Endothelial cell of umbilical vein (primary cell): ENCODE data around the gene CANT1. TPM values are rescaled to one million over a fixed set of nuclear protein-coding genes. Genes with fewer than 3 reads are reported as not detected.

Source experiments
- BruUV-seq: library from RNA; stranded (reverse); fragments of 400-500 nt; replicated peaks from 2 replicates; lab custom pipeline; 2021; lab: Mats Ljungman, UMichigan
- CTCF ChIA-PET: fragments of 300-600, 350-600 bp; sonication (Branson Sonifier 250); formaldehyde crosslinking; loops from one replicate; lab custom pipeline; 2021; ENCODE audit warnings: antibody characterized with exemption, inconsistent platforms; lab: Charles Lee
- POLR2A ChIA-PET: fragments of 300-600, 350-600 bp; sonication (Branson Sonifier 250); formaldehyde crosslinking; loops from one replicate; lab custom pipeline; 2021; ENCODE audit warnings: antibody characterized with exemption, inconsistent platforms; lab: Charles Lee
- DNase-seq: peaks from one replicate; pipeline ENCODE4 v3.0.0-alpha.2; 2011; ENCODE audit warnings: low read depth, low spot score
- FAIRE-seq: peaks from 2 replicates; lab custom pipeline; 2011; peaks lifted over from hg19 to GRCh38; lab: Jason Lieb, UNC
- H2AFZ ChIP-seq: 2 replicates; pipeline ENCODE4 v1.6.0; 2012; ENCODE audit warnings: low read depth, low read length, control low read depth, inconsistent platforms
- H3K27ac ChIP-seq: 2 replicates; pipeline ENCODE4 v1.5.1; 2011; ENCODE audit warnings: low read depth, mild to moderate bottlenecking, control low read depth, low read length, moderate library complexity; ENCODE audit not compliant: insufficient read depth
- H3K27me3 ChIP-seq, 2 experiments: 2 replicates each; pipeline versions ENCODE4 v1.6.0 to v1.6.1; 2011; ENCODE audit warnings: low read length in 2 of 2, mixed read lengths in 1 of 2; ENCODE audit not compliant: control insufficient read depth in 2 of 2, insufficient read depth in 2 of 2
- H3K36me3 ChIP-seq, 2 experiments: 2 replicates in 1 of 2; 3 replicates in 1 of 2; pipeline ENCODE4 v1.5.1; 2011; ENCODE audit warnings: low read length in 2 of 2, mild to moderate bottlenecking in 1 of 2, moderate library complexity in 1 of 2; ENCODE audit not compliant: control insufficient read depth in 2 of 2, insufficient read depth in 2 of 2; ENCODE audit errors: extremely low read depth in 1 of 2
- H3K4me1 ChIP-seq: 3 replicates; pipeline ENCODE4 v1.5.1; 2011; ENCODE audit warnings: mild to moderate bottlenecking, low read length; ENCODE audit not compliant: control insufficient read depth, insufficient read depth; ENCODE audit errors: extremely low read depth
- H3K4me2 ChIP-seq: 2 replicates; pipeline ENCODE4 v1.6.1; 2011; ENCODE audit warnings: low read length, control low read depth, mixed read lengths; ENCODE audit not compliant: insufficient read depth
- H3K4me3 ChIP-seq, 3 experiments: fragments of 200-600 bp in 1 of 3; sonication (generic), shearing (Covaris generic) in 1 of 3; replicated peaks in 1 of 3; 2 replicates each; pipeline ENCODE4 v1.5.1; 2011 to 2016; ENCODE audit warnings: control low read depth in 3 of 3, low read length in 3 of 3, mild to moderate bottlenecking in 2 of 3, inconsistent platforms in 1 of 3, low read depth in 1 of 3, moderate library complexity in 1 of 3; ENCODE audit not compliant: insufficient read depth in 1 of 3
- H3K79me2 ChIP-seq: 2 replicates; pipeline ENCODE4 v1.6.0; 2012; ENCODE audit warnings: low read length, inconsistent platforms; ENCODE audit not compliant: control insufficient read depth, insufficient read depth
- H3K9ac ChIP-seq: replicated peaks from 2 replicates; pipeline ENCODE3; 2011; ENCODE audit warnings: low read length, control low read depth; ENCODE audit not compliant: insufficient read depth; ENCODE audit errors: extremely low read depth
- H3K9me1 ChIP-seq: replicated peaks from 3 replicates; pipeline ENCODE4 v1.6.0; 2011; ENCODE audit warnings: mild to moderate bottlenecking, low read length; ENCODE audit not compliant: control insufficient read depth, insufficient read depth; ENCODE audit errors: extremely low read depth
- H3K9me3 ChIP-seq: replicated peaks from 2 replicates; pipeline ENCODE4 v1.5.1; 2012; ENCODE audit warnings: low read length, inconsistent platforms; ENCODE audit not compliant: control insufficient read depth, insufficient read depth
- H4K20me1 ChIP-seq: replicated peaks from 2 replicates; pipeline ENCODE3; 2011; ENCODE audit warnings: mild to moderate bottlenecking, low read length; ENCODE audit not compliant: control insufficient read depth, insufficient read depth; ENCODE audit errors: extremely low read depth
- EZH2 ChIP-seq: IDR thresholded peaks from 2 replicates; pipeline ENCODE4 v1.6.1; 2012; ENCODE audit warnings: borderline replicate concordance, low read depth, mild to moderate bottlenecking, moderate library complexity, low read length, inconsistent platforms; ENCODE audit not compliant: severe bottlenecking
- FOS ChIP-seq: IDR thresholded peaks from 2 replicates; pipeline ENCODE4 v1.6.1; 2011; ENCODE audit warnings: mild to moderate bottlenecking, low read length, moderate library complexity, borderline replicate concordance; ENCODE audit not compliant: insufficient read depth
- GATA2 ChIP-seq: IDR thresholded peaks from 2 replicates; pipeline ENCODE4 v1.7.0; 2011; ENCODE audit warnings: low read depth, mild to moderate bottlenecking, moderate library complexity, mixed read lengths, low read length; ENCODE audit not compliant: insufficient read length, insufficient read depth
- JUN ChIP-seq: IDR thresholded peaks from 2 replicates; pipeline ENCODE4 v1.6.1; 2011; ENCODE audit warnings: borderline replicate concordance, low read depth; ENCODE audit not compliant: insufficient read length, insufficient read depth
- MYC ChIP-seq: IDR thresholded peaks from one replicate; pipeline ENCODE4 v1.6.1; 2011; ENCODE audit warnings: mild to moderate bottlenecking, low read depth, low read length
- POLR2A ChIP-seq: IDR thresholded peaks from 2 replicates; pipeline ENCODE4 v1.6.1; 2012; ENCODE audit warnings: low read depth, mild to moderate bottlenecking, control low read depth, low read length
- POLR2AphosphoS5 ChIP-seq: IDR thresholded peaks from 2 replicates; pipeline ENCODE4 v1.6.1; 2012; ENCODE audit warnings: low read depth, mild to moderate bottlenecking, control low read depth, low read length, moderate library complexity; ENCODE audit not compliant: insufficient read depth
- dilution Hi-C: fragments of 300-500 bp; cut with MboI; formaldehyde crosslinking; loops from one replicate; pipeline ENCODE4 v1.15.0; 2019; ENCODE audit warnings: low sequenced_read_pairs; ENCODE audit not compliant: extremely low pct_ligation_motif_present
- intact Hi-C: fragments of 100-400 bp; cut with micrococcal nuclease; formaldehyde crosslinking; loops from one replicate; pipeline ENCODE4 v1.10.0; 2022
- polyA plus RNA-seq, 4 experiments: library from polyadenylated mRNA; depleted of rRNA in 3 of 4; stranded (reverse) in 3 of 4; unstranded in 1 of 4; fragments of >200 nt; gene quantifications; 2 replicates each; pipeline versions ENCODE4 v1.2.1 to v1.2.3, GENCODE V29; 2011 to 2012; ENCODE audit warnings: missing spikeins in 1 of 4
- total RNA-seq: library from RNA; stranded (reverse); gene quantifications from 2 replicates; pipeline ENCODE4 v1.2.3, GENCODE V29; 2021
- TF ChIP-seq, protein P1 (sequence below), 2 donors: IDR thresholded peaks; 1 replicate in 1 of 2; 2 replicates in 1 of 2; pipeline ENCODE4 v1.5.1; 2011; ENCODE audit warnings: low read length in 2 of 2, mild to moderate bottlenecking in 2 of 2, moderate library complexity in 2 of 2, control low read depth in 1 of 2, inconsistent platforms in 1 of 2, low read depth in 1 of 2; ENCODE audit not compliant: insufficient read depth in 1 of 2; ENCODE audit errors: extremely low read depth in 1 of 2
- TF ChIP-seq, protein P2 (sequence below): IDR thresholded peaks from 2 replicates; pipeline ENCODE4 v1.6.1; 2011; ENCODE audit not compliant: insufficient read depth, insufficient read length

The CANT1 gene
- total and polyA plus RNA-seq, 2 donors (not counting 3 experiments of a cell fraction or from before 2014, with no cell fraction given), result 85.0 to 93.6 TPM

DNA sequence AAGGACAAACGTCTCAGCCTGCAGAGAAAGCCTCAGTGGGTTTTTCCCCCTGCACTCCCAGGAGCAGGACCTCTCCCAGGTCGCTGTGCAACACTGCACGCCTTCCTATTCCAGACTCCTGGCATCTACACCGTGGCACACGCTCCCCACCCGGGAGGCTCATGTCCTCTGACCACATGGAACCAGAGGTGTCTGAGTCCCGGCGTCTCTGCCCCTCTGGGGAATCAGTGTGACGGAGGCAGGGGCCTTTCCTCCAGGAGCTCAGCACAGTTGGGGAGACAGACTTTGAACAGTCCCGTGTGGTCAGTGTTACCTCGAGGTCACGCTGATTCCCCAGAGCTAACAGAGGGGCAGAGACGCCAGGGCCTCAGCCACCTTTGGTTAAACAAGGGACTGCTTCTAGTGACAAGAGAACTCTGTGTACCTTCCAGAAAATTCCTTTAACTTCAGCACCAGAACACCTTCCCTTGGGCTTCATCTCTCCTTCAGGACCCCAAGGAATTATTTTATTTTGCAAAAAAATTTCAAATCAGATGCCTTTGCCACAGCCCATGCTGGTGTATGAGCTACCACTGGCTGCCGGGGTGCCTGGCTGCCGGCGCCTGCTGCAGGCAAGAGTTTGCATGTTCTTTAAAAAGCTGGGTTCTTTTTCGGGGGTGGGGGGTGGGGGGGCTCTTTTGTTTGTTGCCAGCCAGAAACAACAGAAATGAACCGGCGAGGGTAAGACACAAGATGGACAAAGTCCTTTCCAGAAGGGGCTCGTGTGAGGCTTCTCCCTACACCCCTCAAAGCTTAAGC is 6.6 kb downstream of the CANT1 start:
- DNase-seq (no peak), FAIRE-seq (no peak)
- ChIA-PET CTCF (interaction anchor here (0.7 to 1.3 kb wide), 2 partner anchors 12 to 39 kb away, joined by 3 to 4 read pairs; no protein-coding TSS in a partner anchor), POLR2A (interaction anchor here (0.6 kb wide), 1 partner anchor 72 kb away, joined by 3 read pairs; no protein-coding TSS in a partner anchor)
- TF ChIP-seq POLR2AphosphoS5, result no peak
- no TSS peak for BruUV-seq
- Histone ChIP-seq H3K9me1 (no peaks in the 10 kb centered on the region), H3K27ac (no peak overlapping the region), H3K79me2 (peaks cover 81% of the 10 kb centered on the region), H3K9me3 (no peaks in the 10 kb centered on the region), H4K20me1 (no peaks in the 10 kb centered on the region), H3K4me3 (no peak overlapping the region), H3K9ac (no peak overlapping the region), H3K4me2 (no peak overlapping the region), H3K36me3 (peaks cover 3 to 11% of the 10 kb centered on the region in 2 experiments), H3K27me3 (no peaks in the 10 kb centered on the region), H3K4me1 (peaks cover 20% of the 10 kb centered on the region), H2AFZ (no peak overlapping the region)
- dilution Hi-C loops, result no loop called here
- intact Hi-C loops, result no loop called here

GRCh38 chr17:79002291-79002690 is 7.3 kb downstream of the CANT1 start:
- ChIA-PET CTCF (interaction anchor here (0.7 to 1.3 kb wide), 2 partner anchors 12 to 40 kb away, joined by 3 to 4 read pairs; no protein-coding TSS in a partner anchor), POLR2A (no interaction called here)
- H3K27ac ChIP-seq, result no peak overlapping the region
- peaks cover 79% of the 10 kb centered on the region for H3K79me2 ChIP-seq
- peaks cover 2 to 15% of the 10 kb centered on the region in 2 experiments for H3K36me3 ChIP-seq
- FAIRE-seq, result no peak
- dilution Hi-C loops, result no loop called here
- no peak overlapping the region for H2AFZ ChIP-seq
- intact Hi-C loops, result no loop called here
- no peaks in the 10 kb centered on the region for H4K20me1 ChIP-seq
- no TSS peak for BruUV-seq
- H3K4me1 ChIP-seq, result peaks cover 17% of the 10 kb centered on the region
- no peaks in the 10 kb centered on the region for H3K27me3 ChIP-seq
- no peaks in the 10 kb centered on the region for H3K9me1 ChIP-seq
- H3K9me3 ChIP-seq, result no peaks in the 10 kb centered on the region
- no peak overlapping the region for H3K9ac ChIP-seq
- no peak for DNase-seq
- H3K4me3 ChIP-seq, result no peak overlapping the region
- no peak overlapping the region for H3K4me2 ChIP-seq
- no peak for TF ChIP-seq MYC
- no peak for TF ChIP-seq EZH2
- no peak for TF ChIP-seq JUN
- TF ChIP-seq POLR2AphosphoS5, result no peak
- TF ChIP-seq, protein P1, sequence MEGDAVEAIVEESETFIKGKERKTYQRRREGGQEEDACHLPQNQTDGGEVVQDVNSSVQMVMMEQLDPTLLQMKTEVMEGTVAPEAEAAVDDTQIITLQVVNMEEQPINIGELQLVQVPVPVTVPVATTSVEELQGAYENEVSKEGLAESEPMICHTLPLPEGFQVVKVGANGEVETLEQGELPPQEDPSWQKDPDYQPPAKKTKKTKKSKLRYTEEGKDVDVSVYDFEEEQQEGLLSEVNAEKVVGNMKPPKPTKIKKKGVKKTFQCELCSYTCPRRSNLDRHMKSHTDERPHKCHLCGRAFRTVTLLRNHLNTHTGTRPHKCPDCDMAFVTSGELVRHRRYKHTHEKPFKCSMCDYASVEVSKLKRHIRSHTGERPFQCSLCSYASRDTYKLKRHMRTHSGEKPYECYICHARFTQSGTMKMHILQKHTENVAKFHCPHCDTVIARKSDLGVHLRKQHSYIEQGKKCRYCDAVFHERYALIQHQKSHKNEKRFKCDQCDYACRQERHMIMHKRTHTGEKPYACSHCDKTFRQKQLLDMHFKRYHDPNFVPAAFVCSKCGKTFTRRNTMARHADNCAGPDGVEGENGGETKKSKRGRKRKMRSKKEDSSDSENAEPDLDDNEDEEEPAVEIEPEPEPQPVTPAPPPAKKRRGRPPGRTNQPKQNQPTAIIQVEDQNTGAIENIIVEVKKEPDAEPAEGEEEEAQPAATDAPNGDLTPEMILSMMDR (IDR thresholded peaks at IDR 0.05; ENCODE audit: extremely low read depth in 1 of 2, insufficient read depth in 1 of 2, low read depth in 1 of 2, low read length in 2 of 2), result no peak
- no peak for TF ChIP-seq POLR2A
- TF ChIP-seq, protein P2, sequence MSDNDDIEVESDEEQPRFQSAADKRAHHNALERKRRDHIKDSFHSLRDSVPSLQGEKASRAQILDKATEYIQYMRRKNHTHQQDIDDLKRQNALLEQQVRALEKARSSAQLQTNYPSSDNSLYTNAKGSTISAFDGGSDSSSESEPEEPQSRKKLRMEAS, result no peak
- TF ChIP-seq GATA2, result no peak
- no peak for TF ChIP-seq FOS
